ENCODE measurements around the gene HUNK. TPM values are rescaled to one million over a fixed set of nuclear protein-coding genes. Genes with fewer than 3 reads are reported as not detected.

HUNK gene
- total and polyA plus RNA-seq, 4 experiments from 2014 or later = 0.07 to 0.44 (median 0.26) TPM; not detected in 1

Other genes with a start within 250 kb of the HUNK start
- 100 to 1,000 TPM; 178 to 198 TPM for gene SOD1, start 213.3 kb upstream of the HUNK start, total RNA-seq
- 100 to 1,000 TPM; 596 to 756 TPM for gene SOD1, start 213.3 kb upstream of the HUNK start, polyA plus RNA-seq
- 10 to 100 TPM; 60.2 to 64.7 TPM for gene SCAF4, start 140.9 kb upstream of the HUNK start, total RNA-seq
- 10 to 100 TPM in 1 of 2 donors, 1 to 10 TPM in 1; 4.8 to 37.7 TPM for gene SCAF4, start 140.9 kb upstream of the HUNK start, polyA plus RNA-seq